ENCODE data around the gene TMCC1. TPM values are rescaled to one million over a fixed set of nuclear protein-coding genes. Genes with fewer than 3 reads are reported as not detected.

The TMCC1 gene
- total and polyA plus RNA-seq, 4 experiments from 2014 or later, result 5.1 to 39.3 (median 21.3) TPM

DNA sequence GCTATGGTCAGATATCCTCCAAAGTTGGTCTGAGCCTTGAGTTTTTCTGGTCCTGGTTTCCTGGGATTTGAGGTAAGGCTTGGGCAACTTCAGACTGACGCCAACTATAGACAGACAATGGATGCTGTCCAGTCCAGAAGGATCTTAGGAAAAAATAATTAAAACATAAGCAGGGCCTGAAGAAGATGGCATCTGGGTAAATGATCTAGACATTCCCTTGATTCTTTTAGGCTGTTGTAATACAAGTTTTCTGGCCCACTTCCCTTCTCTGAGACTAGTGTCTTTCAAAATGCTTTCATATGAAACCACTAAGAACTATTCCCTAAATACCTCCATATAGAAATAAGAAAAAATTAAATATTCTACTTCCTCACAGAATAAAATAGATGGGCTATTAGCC, 239.4 kb downstream of the TMCC1 start:
- Mint-ChIP-seq H3K9me3 (no peaks in the 10 kb centered on the region), H3K27ac (no peak overlapping the region), H3K27me3 (no peaks in the 10 kb centered on the region), H3K4me3 (no peak overlapping the region), H3K4me1 (peaks cover 6 to 12% (median 9%) of the 10 kb centered on the region in 4 donors), H3K36me3 (peaks cover 17 to 22% of the 10 kb centered on the region in 2 donors)
- Histone ChIP-seq H3K9me3 (ENCODE audit: control insufficient read depth in 1 of 2, low read length in 2 of 2) (no peaks in the 10 kb centered on the region), H3K4me1 (ENCODE audit: insufficient read depth, low read length) (no peaks in the 10 kb centered on the region), H3K27ac (ENCODE audit: low read depth, low read length) (no peak overlapping the region), H3K36me3 (ENCODE audit: insufficient read depth, low read length) (no peaks in the 10 kb centered on the region), H3K27me3 (ENCODE audit: insufficient read depth, low read length) (no peaks in the 10 kb centered on the region), H3K4me3 (ENCODE audit: low read length in 2 of 2) (no peak overlapping the region)
- ChIA-PET CTCF (ENCODE audit: partially characterized antibody) (interaction anchor here (0.7 to 2.0 kb wide), 2 partner anchors 11 to 170 kb away, joined by 3 to 5 read pairs; no protein-coding TSS in a partner anchor), POLR2A (ENCODE audit: partially characterized antibody) (interaction anchor here (1.2 kb wide), 1 partner anchor 171 kb away, joined by 3 read pairs; no protein-coding TSS in a partner anchor)
- intact Hi-C loops (cut with micrococcal nuclease), result no loop called here
- no peak for DNase-seq

DNA sequence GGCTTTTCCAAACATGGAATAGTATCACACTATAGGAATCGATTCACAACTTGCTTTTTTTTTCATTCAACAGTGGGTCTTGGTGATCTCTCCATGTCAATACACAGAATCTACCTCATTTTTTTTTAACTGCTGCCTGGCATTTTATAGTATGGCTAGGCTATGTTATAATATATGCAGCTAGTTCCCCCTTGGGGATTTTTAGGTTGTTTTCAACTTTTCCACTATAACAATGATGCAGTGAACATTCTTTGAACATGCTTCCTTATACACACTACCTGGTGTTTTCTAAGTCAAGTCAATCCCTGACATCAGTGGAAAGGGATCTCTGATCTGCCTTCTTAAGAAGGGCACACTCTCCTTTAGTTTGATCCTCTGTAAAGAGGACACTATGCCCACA, 240.5 kb downstream of the TMCC1 start:
- no peaks in the 10 kb centered on the region for H3K36me3 ChIP-seq (ENCODE audit: insufficient read depth, low read length)
- CTCF ChIA-PET (ENCODE audit: partially characterized antibody), result no interaction called here
- POLR2A ChIA-PET (ENCODE audit: partially characterized antibody), result no interaction called here
- H3K9me3 ChIP-seq (ENCODE audit: control insufficient read depth in 1 of 2, low read length in 2 of 2), result no peaks in the 10 kb centered on the region
- Mint-ChIP-seq H3K36me3 (peaks cover 21 to 26% of the 10 kb centered on the region in 2 donors), H3K4me1 (peaks cover 1 to 7% (median 3%) of the 10 kb centered on the region in 4 donors), H3K9me3 (no peaks in the 10 kb centered on the region), H3K27ac (peak overlapping the region in 2 of 7 donors; percentile 21 to 24), H3K27me3 (no peaks in the 10 kb centered on the region), H3K4me3 (no peak overlapping the region)
- DNase-seq, result no peak
- no peaks in the 10 kb centered on the region for H3K4me1 ChIP-seq (ENCODE audit: insufficient read depth, low read length)
- no peak overlapping the region for H3K27ac ChIP-seq (ENCODE audit: low read depth, low read length)
- no peak overlapping the region for H3K4me3 ChIP-seq (ENCODE audit: low read length in 2 of 2)
- intact Hi-C loops (cut with micrococcal nuclease), result no loop called here
- H3K27me3 ChIP-seq (ENCODE audit: insufficient read depth, low read length), result no peaks in the 10 kb centered on the region

DNA sequence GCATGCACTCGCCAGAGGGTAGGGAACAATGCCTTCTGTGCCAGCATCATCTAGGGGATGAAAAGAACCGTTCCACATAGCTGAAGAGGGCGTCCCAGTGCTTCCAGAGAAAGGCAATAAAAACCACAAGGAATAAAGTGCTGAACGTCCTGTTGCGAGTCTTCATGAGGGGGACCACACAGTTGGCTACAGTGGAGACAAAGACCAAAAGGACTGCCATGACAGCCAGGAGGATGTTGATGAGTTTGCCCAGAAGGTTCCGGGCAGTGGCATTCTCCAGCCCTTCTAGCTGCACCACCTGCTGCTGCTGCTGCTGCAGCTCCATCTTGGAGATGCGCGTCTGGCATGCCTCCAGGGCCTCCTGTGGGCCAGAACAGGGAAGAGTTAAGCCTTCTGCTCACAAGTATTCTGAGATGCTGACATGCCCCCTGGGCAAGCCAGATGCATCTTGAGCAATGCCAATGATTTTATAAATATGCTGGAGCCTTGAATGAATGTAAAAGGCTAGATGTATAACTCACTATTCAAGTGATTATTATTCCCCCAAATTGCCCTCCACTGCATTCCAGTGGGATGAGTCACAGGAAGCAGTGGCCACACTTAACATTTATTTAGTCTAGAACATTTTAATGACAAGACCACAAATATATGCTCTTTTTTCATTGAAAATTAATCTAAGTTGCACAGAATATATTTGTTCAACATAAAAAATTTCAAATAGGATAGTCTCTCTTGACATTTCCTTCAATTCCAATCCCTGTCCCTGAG, 241.9 kb downstream of the TMCC1 start:
- Mint-ChIP-seq H3K36me3 (peaks cover 23 to 26% of the 10 kb centered on the region in 2 donors), H3K27ac (no peak overlapping the region), H3K27me3 (no peaks in the 10 kb centered on the region), H3K4me3 (no peak overlapping the region), H3K9me3 (no peaks in the 10 kb centered on the region), H3K4me1 (peaks cover 0 to 4% (median 1%) of the 10 kb centered on the region in 4 donors)
- Histone ChIP-seq H3K4me1 (ENCODE audit: insufficient read depth, low read length) (no peaks in the 10 kb centered on the region), H3K9me3 (ENCODE audit: control insufficient read depth in 1 of 2, low read length in 2 of 2) (no peaks in the 10 kb centered on the region), H3K4me3 (ENCODE audit: low read length in 2 of 2) (no peak overlapping the region), H3K36me3 (ENCODE audit: insufficient read depth, low read length) (no peaks in the 10 kb centered on the region), H3K27ac (ENCODE audit: low read depth, low read length) (no peak overlapping the region), H3K27me3 (ENCODE audit: insufficient read depth, low read length) (no peaks in the 10 kb centered on the region)
- intact Hi-C loops (cut with micrococcal nuclease), result no loop called here
- POLR2A ChIA-PET (ENCODE audit: partially characterized antibody), result no interaction called here
- no peak for DNase-seq
- CTCF ChIA-PET (ENCODE audit: partially characterized antibody), result interaction anchor here (0.8 kb wide), 1 partner anchor 174 kb away, joined by 3 read pairs; no protein-coding TSS in a partner anchor

GRCh38 chr3:129650256-129650872, 243.1 kb downstream of the TMCC1 start:
- Histone ChIP-seq H3K9me3 (ENCODE audit: control insufficient read depth in 1 of 2, low read length in 2 of 2) (no peaks in the 10 kb centered on the region), H3K36me3 (ENCODE audit: insufficient read depth, low read length) (no peaks in the 10 kb centered on the region), H3K27me3 (ENCODE audit: insufficient read depth, low read length) (no peaks in the 10 kb centered on the region), H3K4me1 (ENCODE audit: insufficient read depth, low read length) (no peaks in the 10 kb centered on the region), H3K4me3 (ENCODE audit: low read length in 2 of 2) (no peak overlapping the region), H3K27ac (ENCODE audit: low read depth, low read length) (no peak overlapping the region)
- intact Hi-C loops (cut with micrococcal nuclease), result loop anchor here (1.0 kb wide), 2 partner anchors 179 to 284 kb away; no protein-coding TSS in a partner anchor
- no peaks in the 10 kb centered on the region for H3K27me3 Mint-ChIP-seq
- H3K4me3 Mint-ChIP-seq, result no peak overlapping the region
- POLR2A ChIA-PET (ENCODE audit: partially characterized antibody), result interaction anchor here (0.7 kb wide), 1 partner anchor 160 kb away, joined by 3 read pairs; no protein-coding TSS in a partner anchor
- H3K36me3 Mint-ChIP-seq, result peaks cover 23 to 26% of the 10 kb centered on the region in 2 donors
- peaks cover 0 to 4% (median 1%) of the 10 kb centered on the region in 4 donors for H3K4me1 Mint-ChIP-seq
- peak; percentile 38 to 55 (median 43) for DNase-seq
- H3K9me3 Mint-ChIP-seq, result no peaks in the 10 kb centered on the region
- CTCF ChIA-PET (ENCODE audit: partially characterized antibody), result interaction anchor here (1.3 to 4.6 kb wide), 7 partner anchors 9 to 284 kb away, joined by 3 to 20 read pairs (median 7); no protein-coding TSS in a partner anchor
- peak overlapping the region in 2 of 7 donors; percentile 59 to 81 for H3K27ac Mint-ChIP-seq

- intact Hi-C loops (cut with micrococcal nuclease), result no loop called here
- no peak for DNase-seq
- H3K4me1 Mint-ChIP-seq, result peaks cover 0 to 4% (median 1%) of the 10 kb centered on the region in 4 donors
- ChIA-PET CTCF (ENCODE audit: partially characterized antibody) (interaction anchor here (0.7 to 4.6 kb wide), 6 partner anchors 11 to 299 kb away, joined by 3 to 20 read pairs (median 6); no protein-coding TSS in a partner anchor), POLR2A (ENCODE audit: partially characterized antibody) (no interaction called here)
- H3K27me3 Mint-ChIP-seq, result no peaks in the 10 kb centered on the region
- H3K27me3 ChIP-seq (ENCODE audit: insufficient read depth, low read length), result no peaks in the 10 kb centered on the region
- peaks cover 16 to 18% of the 10 kb centered on the region in 2 donors for H3K36me3 Mint-ChIP-seq
- H3K36me3 ChIP-seq (ENCODE audit: insufficient read depth, low read length), result no peaks in the 10 kb centered on the region
- no peak overlapping the region for H3K27ac ChIP-seq (ENCODE audit: low read depth, low read length)
- no peak overlapping the region for H3K4me3 ChIP-seq (ENCODE audit: low read length in 2 of 2)
- H3K9me3 Mint-ChIP-seq, result no peaks in the 10 kb centered on the region
- no peaks in the 10 kb centered on the region for H3K4me1 ChIP-seq (ENCODE audit: insufficient read depth, low read length)
- no peak overlapping the region for H3K4me3 Mint-ChIP-seq
- H3K9me3 ChIP-seq (ENCODE audit: control insufficient read depth in 1 of 2, low read length in 2 of 2), result no peaks in the 10 kb centered on the region
- H3K27ac Mint-ChIP-seq, result peak overlapping the region in 1 of 7 donors; percentile 3
Measured at GRCh38 chr3:129648391-129648790, 245.1 kb downstream of the TMCC1 start.

DNA sequence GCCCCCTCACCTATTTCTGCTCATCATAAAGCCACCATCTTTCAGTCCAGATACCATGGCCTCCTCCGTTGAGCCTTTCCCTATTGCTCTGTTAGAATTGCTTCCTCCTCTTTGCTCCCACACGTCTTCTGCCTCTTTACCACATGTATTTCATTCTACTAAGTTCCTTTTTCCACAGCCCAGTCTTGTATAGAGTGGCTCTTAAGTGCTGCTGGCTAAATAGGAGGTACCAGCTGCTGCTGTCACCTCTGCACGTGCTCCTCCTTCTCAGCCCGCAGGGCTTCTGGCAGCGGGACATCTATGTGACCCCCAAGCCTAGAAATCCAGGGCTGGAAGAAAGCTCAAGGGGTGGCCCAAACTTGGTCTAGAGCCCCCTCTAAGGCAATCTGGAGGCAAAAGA, 248.2 kb downstream of the TMCC1 start:
- no peak overlapping the region for H3K27ac Mint-ChIP-seq
- no peaks in the 10 kb centered on the region for H3K27me3 ChIP-seq (ENCODE audit: insufficient read depth, low read length)
- no peaks in the 10 kb centered on the region for H3K4me1 ChIP-seq (ENCODE audit: insufficient read depth, low read length)
- H3K4me1 Mint-ChIP-seq, result peaks cover 0 to 3% (median 1%) of the 10 kb centered on the region in 4 donors
- no peaks in the 10 kb centered on the region for H3K9me3 ChIP-seq (ENCODE audit: control insufficient read depth in 1 of 2, low read length in 2 of 2)
- H3K4me3 Mint-ChIP-seq, result peak overlapping the region in 1 of 8 donors; percentile 1
- no peaks in the 10 kb centered on the region for H3K36me3 ChIP-seq (ENCODE audit: insufficient read depth, low read length)
- no peak overlapping the region for H3K27ac ChIP-seq (ENCODE audit: low read depth, low read length)
- DNase-seq, result no peak
- no peaks in the 10 kb centered on the region for H3K9me3 Mint-ChIP-seq
- ChIA-PET CTCF (ENCODE audit: partially characterized antibody) (no interaction called here), POLR2A (ENCODE audit: partially characterized antibody) (no interaction called here)
- H3K27me3 Mint-ChIP-seq, result no peaks in the 10 kb centered on the region
- intact Hi-C loops (cut with micrococcal nuclease), result no loop called here
- no peak overlapping the region for H3K4me3 ChIP-seq (ENCODE audit: low read length in 2 of 2)
- peaks cover 5 to 8% of the 10 kb centered on the region in 2 donors for H3K36me3 Mint-ChIP-seq

GRCh38 chr3:129644836-129645235, 248.7 kb downstream of the TMCC1 start:
- Histone ChIP-seq H3K36me3 (ENCODE audit: insufficient read depth, low read length) (no peaks in the 10 kb centered on the region), H3K9me3 (ENCODE audit: control insufficient read depth in 1 of 2, low read length in 2 of 2) (no peaks in the 10 kb centered on the region), H3K27ac (ENCODE audit: low read depth, low read length) (no peak overlapping the region), H3K4me3 (ENCODE audit: low read length in 2 of 2) (no peak overlapping the region), H3K4me1 (ENCODE audit: insufficient read depth, low read length) (no peaks in the 10 kb centered on the region), H3K27me3 (ENCODE audit: insufficient read depth, low read length) (no peaks in the 10 kb centered on the region)
- no peak overlapping the region for H3K27ac Mint-ChIP-seq
- intact Hi-C loops (cut with micrococcal nuclease), result no loop called here
- H3K4me3 Mint-ChIP-seq, result no peak overlapping the region
- H3K9me3 Mint-ChIP-seq, result no peaks in the 10 kb centered on the region
- peaks cover 4 to 5% of the 10 kb centered on the region in 2 donors for H3K36me3 Mint-ChIP-seq
- no peak for DNase-seq
- ChIA-PET POLR2A (ENCODE audit: partially characterized antibody) (no interaction called here), CTCF (ENCODE audit: partially characterized antibody) (no interaction called here)
- H3K27me3 Mint-ChIP-seq, result no peaks in the 10 kb centered on the region
- H3K4me1 Mint-ChIP-seq, result no peaks in the 10 kb centered on the region
